Endothelial cell of umbilical vein (primary cell): Measurements from ENCODE around the gene CCNJL. TPM values are rescaled to one million over a fixed set of nuclear protein-coding genes. Genes with fewer than 3 reads are reported as not detected.

Experiments used
- BruUV-seq: library from RNA; stranded (reverse); fragments of 400-500 nt; replicated peaks from 2 replicates; lab custom pipeline; 2021; lab: Mats Ljungman, UMichigan
- CTCF ChIA-PET: fragments of 300-600, 350-600 bp; sonication (Branson Sonifier 250); formaldehyde crosslinking; loops from one replicate; lab custom pipeline; 2021; ENCODE audit warnings: antibody characterized with exemption, inconsistent platforms; lab: Charles Lee
- POLR2A ChIA-PET: fragments of 300-600, 350-600 bp; sonication (Branson Sonifier 250); formaldehyde crosslinking; loops from one replicate; lab custom pipeline; 2021; ENCODE audit warnings: antibody characterized with exemption, inconsistent platforms; lab: Charles Lee
- DNase-seq: peaks from one replicate; pipeline ENCODE4 v3.0.0-alpha.2; 2011; ENCODE audit warnings: low read depth, low spot score
- FAIRE-seq: peaks from 2 replicates; lab custom pipeline; 2011; peaks lifted over from hg19 to GRCh38; lab: Jason Lieb, UNC
- H2AFZ ChIP-seq: 2 replicates; pipeline ENCODE4 v1.6.0; 2012; ENCODE audit warnings: low read depth, low read length, control low read depth, inconsistent platforms
- H3K27ac ChIP-seq: 2 replicates; pipeline ENCODE4 v1.5.1; 2011; ENCODE audit warnings: low read depth, mild to moderate bottlenecking, control low read depth, low read length, moderate library complexity; ENCODE audit not compliant: insufficient read depth
- H3K27me3 ChIP-seq, 2 experiments: 2 replicates each; pipeline versions ENCODE4 v1.6.0 to v1.6.1; 2011; ENCODE audit warnings: low read length in 2 of 2, mixed read lengths in 1 of 2; ENCODE audit not compliant: control insufficient read depth in 2 of 2, insufficient read depth in 2 of 2
- H3K36me3 ChIP-seq, 2 experiments: 2 replicates in 1 of 2; 3 replicates in 1 of 2; pipeline ENCODE4 v1.5.1; 2011; ENCODE audit warnings: low read length in 2 of 2, mild to moderate bottlenecking in 1 of 2, moderate library complexity in 1 of 2; ENCODE audit not compliant: control insufficient read depth in 2 of 2, insufficient read depth in 2 of 2; ENCODE audit errors: extremely low read depth in 1 of 2
- H3K4me1 ChIP-seq: 3 replicates; pipeline ENCODE4 v1.5.1; 2011; ENCODE audit warnings: mild to moderate bottlenecking, low read length; ENCODE audit not compliant: control insufficient read depth, insufficient read depth; ENCODE audit errors: extremely low read depth
- H3K4me2 ChIP-seq: 2 replicates; pipeline ENCODE4 v1.6.1; 2011; ENCODE audit warnings: low read length, control low read depth, mixed read lengths; ENCODE audit not compliant: insufficient read depth
- H3K4me3 ChIP-seq, 3 experiments: fragments of 200-600 bp in 1 of 3; sonication (generic), shearing (Covaris generic) in 1 of 3; replicated peaks in 1 of 3; 2 replicates each; pipeline ENCODE4 v1.5.1; 2011 to 2016; ENCODE audit warnings: control low read depth in 3 of 3, low read length in 3 of 3, mild to moderate bottlenecking in 2 of 3, inconsistent platforms in 1 of 3, low read depth in 1 of 3, moderate library complexity in 1 of 3; ENCODE audit not compliant: insufficient read depth in 1 of 3
- H3K79me2 ChIP-seq: 2 replicates; pipeline ENCODE4 v1.6.0; 2012; ENCODE audit warnings: low read length, inconsistent platforms; ENCODE audit not compliant: control insufficient read depth, insufficient read depth
- H3K9ac ChIP-seq: replicated peaks from 2 replicates; pipeline ENCODE3; 2011; ENCODE audit warnings: low read length, control low read depth; ENCODE audit not compliant: insufficient read depth; ENCODE audit errors: extremely low read depth
- H3K9me1 ChIP-seq: replicated peaks from 3 replicates; pipeline ENCODE4 v1.6.0; 2011; ENCODE audit warnings: mild to moderate bottlenecking, low read length; ENCODE audit not compliant: control insufficient read depth, insufficient read depth; ENCODE audit errors: extremely low read depth
- H3K9me3 ChIP-seq: replicated peaks from 2 replicates; pipeline ENCODE4 v1.5.1; 2012; ENCODE audit warnings: low read length, inconsistent platforms; ENCODE audit not compliant: control insufficient read depth, insufficient read depth
- H4K20me1 ChIP-seq: replicated peaks from 2 replicates; pipeline ENCODE3; 2011; ENCODE audit warnings: mild to moderate bottlenecking, low read length; ENCODE audit not compliant: control insufficient read depth, insufficient read depth; ENCODE audit errors: extremely low read depth
- CTCF ChIP-seq, 2 donors: IDR thresholded peaks; 1 replicate in 1 of 2; 2 replicates in 1 of 2; pipeline ENCODE4 v1.5.1; 2011; ENCODE audit warnings: low read length in 2 of 2, mild to moderate bottlenecking in 2 of 2, moderate library complexity in 2 of 2, control low read depth in 1 of 2, inconsistent platforms in 1 of 2, low read depth in 1 of 2; ENCODE audit not compliant: insufficient read depth in 1 of 2; ENCODE audit errors: extremely low read depth in 1 of 2
- EZH2 ChIP-seq: IDR thresholded peaks from 2 replicates; pipeline ENCODE4 v1.6.1; 2012; ENCODE audit warnings: borderline replicate concordance, low read depth, mild to moderate bottlenecking, moderate library complexity, low read length, inconsistent platforms; ENCODE audit not compliant: severe bottlenecking
- FOS ChIP-seq: IDR thresholded peaks from 2 replicates; pipeline ENCODE4 v1.6.1; 2011; ENCODE audit warnings: mild to moderate bottlenecking, low read length, moderate library complexity, borderline replicate concordance; ENCODE audit not compliant: insufficient read depth
- GATA2 ChIP-seq: IDR thresholded peaks from 2 replicates; pipeline ENCODE4 v1.7.0; 2011; ENCODE audit warnings: low read depth, mild to moderate bottlenecking, moderate library complexity, mixed read lengths, low read length; ENCODE audit not compliant: insufficient read length, insufficient read depth
- JUN ChIP-seq: IDR thresholded peaks from 2 replicates; pipeline ENCODE4 v1.6.1; 2011; ENCODE audit warnings: borderline replicate concordance, low read depth; ENCODE audit not compliant: insufficient read length, insufficient read depth
- MYC ChIP-seq: IDR thresholded peaks from one replicate; pipeline ENCODE4 v1.6.1; 2011; ENCODE audit warnings: mild to moderate bottlenecking, low read depth, low read length
- POLR2A ChIP-seq: IDR thresholded peaks from 2 replicates; pipeline ENCODE4 v1.6.1; 2012; ENCODE audit warnings: low read depth, mild to moderate bottlenecking, control low read depth, low read length
- POLR2AphosphoS5 ChIP-seq: IDR thresholded peaks from 2 replicates; pipeline ENCODE4 v1.6.1; 2012; ENCODE audit warnings: low read depth, mild to moderate bottlenecking, control low read depth, low read length, moderate library complexity; ENCODE audit not compliant: insufficient read depth
- dilution Hi-C: fragments of 300-500 bp; cut with MboI; formaldehyde crosslinking; loops from one replicate; pipeline ENCODE4 v1.15.0; 2019; ENCODE audit warnings: low sequenced_read_pairs; ENCODE audit not compliant: extremely low pct_ligation_motif_present
- intact Hi-C: fragments of 100-400 bp; cut with micrococcal nuclease; formaldehyde crosslinking; loops from one replicate; pipeline ENCODE4 v1.10.0; 2022
- polyA plus RNA-seq, 4 experiments: library from polyadenylated mRNA; depleted of rRNA in 3 of 4; stranded (reverse) in 3 of 4; unstranded in 1 of 4; fragments of >200 nt; gene quantifications; 2 replicates each; pipeline versions ENCODE4 v1.2.1 to v1.2.3, GENCODE V29; 2011 to 2012; ENCODE audit warnings: missing spikeins in 1 of 4
- total RNA-seq: library from RNA; stranded (reverse); gene quantifications from 2 replicates; pipeline ENCODE4 v1.2.3, GENCODE V29; 2021
- TF ChIP-seq, protein P1 (sequence below): IDR thresholded peaks from 2 replicates; pipeline ENCODE4 v1.6.1; 2011; ENCODE audit not compliant: insufficient read depth, insufficient read length

CCNJL gene
- total and polyA plus RNA-seq, 2 donors (not counting 3 experiments of a cell fraction or from before 2014, with no cell fraction given), result 20.0 to 21.3 TPM

GRCh38 chr5:160253441-160253840, 58.9 kb downstream of the CCNJL start:
- H3K79me2 ChIP-seq, result no peaks in the 10 kb centered on the region
- TF ChIP-seq CTCF (IDR thresholded peaks at IDR 0.05; ENCODE audit: extremely low read depth in 1 of 2, insufficient read depth in 1 of 2, low read depth in 1 of 2, low read length in 2 of 2) (no peak), POLR2AphosphoS5 (no peak), MYC (no peak), GATA2 (no peak), FOS (no peak), POLR2A (no peak), EZH2 (no peak), JUN (no peak)
- TF ChIP-seq, protein P1, sequence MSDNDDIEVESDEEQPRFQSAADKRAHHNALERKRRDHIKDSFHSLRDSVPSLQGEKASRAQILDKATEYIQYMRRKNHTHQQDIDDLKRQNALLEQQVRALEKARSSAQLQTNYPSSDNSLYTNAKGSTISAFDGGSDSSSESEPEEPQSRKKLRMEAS, result no peak
- BruUV-seq, result no TSS peak
- H2AFZ ChIP-seq, result no peak overlapping the region
- ChIA-PET CTCF (no interaction called here), POLR2A (no interaction called here)
- no peak overlapping the region for H3K4me3 ChIP-seq
- intact Hi-C loops, result no loop called here
- H3K36me3 ChIP-seq, result peaks cover 0 to 30% of the 10 kb centered on the region in 2 experiments
- dilution Hi-C loops, result no loop called here
- no peak overlapping the region for H3K27ac ChIP-seq
- no peaks in the 10 kb centered on the region for H3K9me1 ChIP-seq
- H3K4me1 ChIP-seq, result no peaks in the 10 kb centered on the region
- H4K20me1 ChIP-seq, result no peaks in the 10 kb centered on the region
- no peak overlapping the region for H3K4me2 ChIP-seq
- FAIRE-seq (no peak), DNase-seq (no peak)
- H3K9ac ChIP-seq, result no peak overlapping the region
- H3K9me3 ChIP-seq, result no peaks in the 10 kb centered on the region
- no peaks in the 10 kb centered on the region for H3K27me3 ChIP-seq
